Measurements from ENCODE around the gene PHACTR3.

- TF ChIP-seq POLR2AphosphoS5 (IDR thresholded peaks at IDR 0.05; ENCODE audit: low read depth), result no peak
- no peak for TF ChIP-seq CTCF (conservative IDR thresholded peaks at IDR 0.05; ENCODE audit: low read depth in 2 of 2)
- no peak for TF ChIP-seq ZNF331 (CRISPR knock-in tag; IDR thresholded peaks at IDR 0.05; ENCODE audit: low read depth)
- TF ChIP-seq, protein P1, sequence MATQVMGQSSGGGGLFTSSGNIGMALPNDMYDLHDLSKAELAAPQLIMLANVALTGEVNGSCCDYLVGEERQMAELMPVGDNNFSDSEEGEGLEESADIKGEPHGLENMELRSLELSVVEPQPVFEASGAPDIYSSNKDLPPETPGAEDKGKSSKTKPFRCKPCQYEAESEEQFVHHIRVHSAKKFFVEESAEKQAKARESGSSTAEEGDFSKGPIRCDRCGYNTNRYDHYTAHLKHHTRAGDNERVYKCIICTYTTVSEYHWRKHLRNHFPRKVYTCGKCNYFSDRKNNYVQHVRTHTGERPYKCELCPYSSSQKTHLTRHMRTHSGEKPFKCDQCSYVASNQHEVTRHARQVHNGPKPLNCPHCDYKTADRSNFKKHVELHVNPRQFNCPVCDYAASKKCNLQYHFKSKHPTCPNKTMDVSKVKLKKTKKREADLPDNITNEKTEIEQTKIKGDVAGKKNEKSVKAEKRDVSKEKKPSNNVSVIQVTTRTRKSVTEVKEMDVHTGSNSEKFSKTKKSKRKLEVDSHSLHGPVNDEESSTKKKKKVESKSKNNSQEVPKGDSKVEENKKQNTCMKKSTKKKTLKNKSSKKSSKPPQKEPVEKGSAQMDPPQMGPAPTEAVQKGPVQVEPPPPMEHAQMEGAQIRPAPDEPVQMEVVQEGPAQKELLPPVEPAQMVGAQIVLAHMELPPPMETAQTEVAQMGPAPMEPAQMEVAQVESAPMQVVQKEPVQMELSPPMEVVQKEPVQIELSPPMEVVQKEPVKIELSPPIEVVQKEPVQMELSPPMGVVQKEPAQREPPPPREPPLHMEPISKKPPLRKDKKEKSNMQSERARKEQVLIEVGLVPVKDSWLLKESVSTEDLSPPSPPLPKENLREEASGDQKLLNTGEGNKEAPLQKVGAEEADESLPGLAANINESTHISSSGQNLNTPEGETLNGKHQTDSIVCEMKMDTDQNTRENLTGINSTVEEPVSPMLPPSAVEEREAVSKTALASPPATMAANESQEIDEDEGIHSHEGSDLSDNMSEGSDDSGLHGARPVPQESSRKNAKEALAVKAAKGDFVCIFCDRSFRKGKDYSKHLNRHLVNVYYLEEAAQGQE (IDR thresholded peaks at IDR 0.05; ENCODE audit: unreplicated experiment), result no peak
- TF ChIP-seq EZH2 (IDR thresholded peaks at IDR 0.05; ENCODE audit: low read depth, unreplicated experiment), result no peak
- no peak for TF ChIP-seq STAT1 (IDR thresholded peaks at IDR 0.05; ENCODE audit: unreplicated experiment)
- no peak for TF ChIP-seq JUNB (IDR thresholded peaks at IDR 0.05; ENCODE audit: unreplicated experiment)
- TF ChIP-seq EZH2phosphoT487 (IDR thresholded peaks at IDR 0.05; ENCODE audit: unreplicated experiment), result no peak
- TF ChIP-seq, protein P2, sequence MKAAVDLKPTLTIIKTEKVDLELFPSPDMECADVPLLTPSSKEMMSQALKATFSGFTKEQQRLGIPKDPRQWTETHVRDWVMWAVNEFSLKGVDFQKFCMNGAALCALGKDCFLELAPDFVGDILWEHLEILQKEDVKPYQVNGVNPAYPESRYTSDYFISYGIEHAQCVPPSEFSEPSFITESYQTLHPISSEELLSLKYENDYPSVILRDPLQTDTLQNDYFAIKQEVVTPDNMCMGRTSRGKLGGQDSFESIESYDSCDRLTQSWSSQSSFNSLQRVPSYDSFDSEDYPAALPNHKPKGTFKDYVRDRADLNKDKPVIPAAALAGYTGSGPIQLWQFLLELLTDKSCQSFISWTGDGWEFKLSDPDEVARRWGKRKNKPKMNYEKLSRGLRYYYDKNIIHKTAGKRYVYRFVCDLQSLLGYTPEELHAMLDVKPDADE (IDR thresholded peaks at IDR 0.05), result no peak
- TF ChIP-seq CREB1 (CRISPR knock-in tag; IDR thresholded peaks at IDR 0.05; ENCODE audit: low read depth), result no peak
- TF ChIP-seq ZNF114 (CRISPR knock-in tag; IDR thresholded peaks at IDR 0.05), result no peak
These were observed 132.0 kb downstream of the PHACTR3 start for GRCh38 chr20:59736366-59736765.
